IMR-90 (cell line): ENCODE results near the gene PDZD2. TPM values are rescaled to one million over a fixed set of nuclear protein-coding genes. Genes with fewer than 3 reads are reported as not detected.

Source experiments
- ATAC-seq: fragments of 200-7000 bp; cut with Tn5 transposase; 2 replicates; pipeline ENCODE4 v1.9.1; 2020; ENCODE audit warnings: low read depth, mild to moderate bottlenecking, moderate library complexity
- BruUV-seq: library from RNA; stranded (reverse); fragments of 400-500 nt; replicated peaks from 2 replicates; lab custom pipeline; 2021; lab: Mats Ljungman, UMichigan
- CTCF ChIA-PET: fragments of 300-600 bp; formaldehyde crosslinking; extraction: SDS; loops from one replicate; lab custom pipeline; 2021; ENCODE audit warnings: antibody characterized with exemption; lab: Yijun Ruan, JAX
- POLR2A ChIA-PET: fragments of 300-600 bp; sonication (Branson Sonifier 250); formaldehyde crosslinking; loops from one replicate; lab custom pipeline; 2022; ENCODE audit warnings: antibody characterized with exemption; ENCODE audit not compliant: unreplicated experiment; lab: Charles Lee
- DNase-seq: peaks from one replicate; pipeline ENCODE4 v3.0.0; 2013
- H2AFZ ChIP-seq: replicated peaks from 2 replicates; pipeline ENCODE3; 2013; ENCODE audit warnings: low read length, mild to moderate bottlenecking; ENCODE audit not compliant: poor library complexity
- H2AK5ac ChIP-seq: 2 replicates; pipeline ENCODE4 v1.6.1; 2013; ENCODE audit warnings: low read depth, low read length, inconsistent platforms
- H2AK9ac ChIP-seq: replicated peaks from 2 replicates; pipeline ENCODE3; 2013; ENCODE audit warnings: mild to moderate bottlenecking, low read depth, low read length, moderate library complexity; ENCODE audit not compliant: poor library complexity
- H2BK120ac ChIP-seq: 2 replicates; pipeline ENCODE4 v1.6.1; 2013; ENCODE audit warnings: low read depth, low read length, inconsistent platforms
- H2BK15ac ChIP-seq: 3 replicates; pipeline ENCODE4 v1.6.1; 2013; ENCODE audit warnings: low read depth, low read length, inconsistent platforms
- H2BK20ac ChIP-seq: 2 replicates; pipeline ENCODE4 v1.6.1; 2013; ENCODE audit warnings: low read depth, mild to moderate bottlenecking, inconsistent platforms, low read length, moderate library complexity
- H2BK5ac ChIP-seq: 2 replicates; pipeline ENCODE4 v1.6.1; 2013; ENCODE audit warnings: mild to moderate bottlenecking, low read depth, low read length, inconsistent platforms; ENCODE audit not compliant: poor library complexity, severe bottlenecking
- H3K14ac ChIP-seq: replicated peaks from 2 replicates; pipeline ENCODE4 v1.6.1; 2013; ENCODE audit warnings: low read depth, low read length, inconsistent platforms
- H3K18ac ChIP-seq: 2 replicates; pipeline ENCODE4 v1.6.1; 2013; ENCODE audit warnings: low read depth, low read length, control low read depth
- H3K23ac ChIP-seq: 2 replicates; pipeline ENCODE4 v1.6.1; 2013; ENCODE audit warnings: low read depth, low read length, inconsistent platforms
- H3K27ac ChIP-seq: 2 replicates; pipeline ENCODE4 v1.5.1; 2013; ENCODE audit warnings: mild to moderate bottlenecking, control low read depth, low read length; ENCODE audit not compliant: insufficient read depth
- H3K27me3 ChIP-seq: 2 replicates; pipeline ENCODE4 v1.6.1; 2013; ENCODE audit warnings: low read length; ENCODE audit not compliant: control insufficient read depth, insufficient read depth
- H3K36me3 ChIP-seq: 2 replicates; pipeline ENCODE4 v1.6.1; 2013; ENCODE audit warnings: low read length, mixed read lengths; ENCODE audit not compliant: control insufficient read depth, insufficient read depth
- H3K4ac ChIP-seq: 2 replicates; pipeline ENCODE4 v1.6.1; 2013; ENCODE audit warnings: low read depth, low read length, inconsistent platforms
- H3K4me1 ChIP-seq: 2 replicates; pipeline ENCODE4 v1.6.1; 2013; ENCODE audit warnings: low read length, mixed read lengths; ENCODE audit not compliant: control insufficient read depth, insufficient read depth
- H3K4me2 ChIP-seq: 2 replicates; pipeline ENCODE4 v1.6.1; 2013; ENCODE audit warnings: low read depth, mild to moderate bottlenecking, control low read depth, low read length, moderate library complexity
- H3K4me3 ChIP-seq: 2 replicates; pipeline ENCODE4 v1.5.1; 2013; ENCODE audit warnings: low read depth, mild to moderate bottlenecking, control low read depth, low read length, moderate library complexity; ENCODE audit not compliant: insufficient read depth
- H3K56ac ChIP-seq: 2 replicates; pipeline ENCODE4 v1.6.1; 2013; ENCODE audit warnings: low read length, inconsistent platforms; ENCODE audit not compliant: insufficient read depth; ENCODE audit errors: extremely low read depth
- H3K79me1 ChIP-seq, 2 experiments: 2 replicates each; pipeline ENCODE4 v1.6.1; 2013; ENCODE audit warnings: low read length in 2 of 2, inconsistent platforms in 1 of 2, low read depth in 1 of 2
- H3K9ac ChIP-seq: 2 replicates; pipeline ENCODE4 v1.6.1; 2013; ENCODE audit warnings: low read depth, low read length, control low read depth
- H3K9me1 ChIP-seq: 2 replicates; pipeline ENCODE4 v1.6.1; 2013; ENCODE audit warnings: low read length, inconsistent platforms; ENCODE audit not compliant: insufficient read depth
- H3K9me3 ChIP-seq: 2 replicates; pipeline ENCODE4 v1.6.1; 2013; ENCODE audit warnings: low read length; ENCODE audit not compliant: control insufficient read depth, insufficient read depth
- H4K20me1 ChIP-seq: 2 replicates; pipeline ENCODE4 v1.6.1; 2013; ENCODE audit warnings: low read length, inconsistent platforms; ENCODE audit not compliant: insufficient read depth
- H4K5ac ChIP-seq: 2 replicates; pipeline ENCODE4 v1.6.1; 2013; ENCODE audit warnings: mild to moderate bottlenecking, low read depth, low read length, control low read depth
- H4K8ac ChIP-seq, 2 experiments: 2 replicates each; pipeline ENCODE4 v1.6.1; 2013; ENCODE audit warnings: low read depth in 2 of 2, low read length in 2 of 2, control low read depth in 1 of 2, inconsistent platforms in 1 of 2
- H4K91ac ChIP-seq: 2 replicates; pipeline ENCODE4 v1.6.1; 2013; ENCODE audit warnings: low read depth, low read length, inconsistent platforms; ENCODE audit not compliant: insufficient read depth
- RAD21 ChIP-seq: IDR thresholded peaks from 2 replicates; pipeline ENCODE4 v1.6.1; 2012; ENCODE audit warnings: low read length, improper control_type of control experiment
- SMC3 ChIP-seq: fragments of 150-350 bp; IDR thresholded peaks from 2 replicates; pipeline ENCODE4 v1.6.1; 2016; ENCODE audit warnings: low read depth, mild to moderate bottlenecking, antibody characterized with exemption, low read length, moderate library complexity
- WGBS, 2 experiments: methylation state at CpG; one replicate each; pipeline versions ENCODE4 v1.1.5 to v1.1.7; 2013; ENCODE audit warnings: missing lambda C conversion rate in 2 of 2; ENCODE audit not compliant: insufficient read length in 1 of 2; ENCODE audit errors: extremely low coverage in 2 of 2; 5-methylcytosine and 5-hydroxymethylcytosine counted together
- dilution Hi-C: fragments of 300-500 bp; cut with HindIII; formaldehyde crosslinking; loops from one replicate; pipeline ENCODE4 v1.14.3; 2018; ENCODE audit warnings: low sequenced_read_pairs; ENCODE audit not compliant: unreplicated experiment
- in situ Hi-C: fragments of 300-500 bp; cut with MboI; formaldehyde crosslinking; loops from 3 replicates; pipeline ENCODE4 v1.14.3; 2019; ENCODE audit warnings: low sequenced_read_pairs, inconsistent platforms, mixed read lengths
- intact Hi-C: fragments of 100-400 bp; cut with micrococcal nuclease; formaldehyde crosslinking; loops from 2 replicates; pipeline ENCODE4 v1.10.0; 2022
- polyA plus RNA-seq, 3 experiments: library from polyadenylated mRNA; depleted of rRNA; stranded (reverse); fragments of >200 nt; gene quantifications; 2 replicates each; pipeline ENCODE4 v1.2.3, GENCODE V29; 2012; ENCODE audit warnings: low replicate concordance in 1 of 3
- total RNA-seq: library from RNA; depleted of rRNA; stranded (reverse); fragments of >200 nt; gene quantifications from 2 replicates; pipeline ENCODE4 v1.2.3, GENCODE V29; 2012
- TF ChIP-seq, protein P1 (sequence below): fragments of 150-350 bp; IDR thresholded peaks from 2 replicates; pipeline ENCODE4 v1.6.1; 2016; ENCODE audit warnings: low read depth, mild to moderate bottlenecking, low read length, moderate library complexity, borderline replicate concordance
- TF ChIP-seq, protein P2 (sequence below): fragments of 150-350 bp; IDR thresholded peaks from 2 replicates; pipeline ENCODE4 v1.6.1; 2017; ENCODE audit warnings: mild to moderate bottlenecking, antibody characterized with exemption, low read length, low read depth

The PDZD2 gene
- total and polyA plus RNA-seq, 2 of the 4 experiments (the other 2 are of a cell fraction): under 0.01 to 0.02 TPM

DNA sequence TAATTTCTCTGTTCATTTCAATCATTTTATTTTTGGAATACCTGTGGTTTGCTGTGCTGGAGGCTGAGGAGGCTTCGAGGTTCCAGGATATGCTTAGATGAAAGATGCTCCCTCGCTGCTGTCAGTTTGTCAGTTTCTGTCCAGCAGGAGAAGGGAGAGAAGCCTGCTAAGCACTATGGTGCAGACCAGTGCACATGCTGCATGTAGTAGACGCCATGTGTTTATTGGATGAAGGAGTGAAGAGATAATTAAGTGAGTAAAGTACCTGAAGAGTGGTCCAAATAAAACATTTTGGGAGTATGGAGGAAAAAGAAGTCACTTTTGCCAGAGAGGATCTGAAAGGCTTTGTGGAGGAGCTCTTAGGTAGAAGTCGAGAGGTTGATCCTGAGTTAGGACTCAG is 2.1 kb downstream of the PDZD2 start:
- no TSS peak for BruUV-seq
- CTCF ChIA-PET: no interaction called here
- Histone ChIP-seq H3K4me2 (no peak overlapping the region), H3K9me1 (0 out of 2 replicates have a peak, but pooled peaks cover 2% of the 10 kb centered on the region), H2AK9ac (no peak overlapping the region), H3K4me1 (no peaks in the 10 kb centered on the region; the same call in 1 of the 2 replicates), H3K36me3 (no peaks in the 10 kb centered on the region), H2BK120ac (no peak overlapping the region), H3K79me1 (no peaks in the 10 kb centered on the region), H4K20me1 (no peaks in the 10 kb centered on the region), H3K56ac (no peak overlapping the region), H3K9me3 (no peaks in the 10 kb centered on the region), H3K23ac (no peak overlapping the region), H4K5ac (no peak overlapping the region), H4K91ac (no peak overlapping the region), H3K4me3 (no peak overlapping the region), H3K18ac (no peak overlapping the region), H3K4ac (no peak overlapping the region), H2AK5ac (no peak overlapping the region), H2BK15ac (no peak overlapping the region), H3K9ac (no peak overlapping the region), H2AFZ (no peak overlapping the region), H3K14ac (no peak overlapping the region), H2BK20ac (no peak overlapping the region), H2BK5ac (no peak overlapping the region), H3K27ac (no peak overlapping the region), H3K27me3 (peaks cover 55% of the 10 kb centered on the region), H4K8ac (no peak overlapping the region)
- DNase-seq: no peak
- TF ChIP-seq RAD21: no peak
- TF ChIP-seq, protein P1, sequence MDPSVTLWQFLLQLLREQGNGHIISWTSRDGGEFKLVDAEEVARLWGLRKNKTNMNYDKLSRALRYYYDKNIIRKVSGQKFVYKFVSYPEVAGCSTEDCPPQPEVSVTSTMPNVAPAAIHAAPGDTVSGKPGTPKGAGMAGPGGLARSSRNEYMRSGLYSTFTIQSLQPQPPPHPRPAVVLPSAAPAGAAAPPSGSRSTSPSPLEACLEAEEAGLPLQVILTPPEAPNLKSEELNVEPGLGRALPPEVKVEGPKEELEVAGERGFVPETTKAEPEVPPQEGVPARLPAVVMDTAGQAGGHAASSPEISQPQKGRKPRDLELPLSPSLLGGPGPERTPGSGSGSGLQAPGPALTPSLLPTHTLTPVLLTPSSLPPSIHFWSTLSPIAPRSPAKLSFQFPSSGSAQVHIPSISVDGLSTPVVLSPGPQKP: no peak
- no peak for TF ChIP-seq SMC3
- TF ChIP-seq, protein P2, sequence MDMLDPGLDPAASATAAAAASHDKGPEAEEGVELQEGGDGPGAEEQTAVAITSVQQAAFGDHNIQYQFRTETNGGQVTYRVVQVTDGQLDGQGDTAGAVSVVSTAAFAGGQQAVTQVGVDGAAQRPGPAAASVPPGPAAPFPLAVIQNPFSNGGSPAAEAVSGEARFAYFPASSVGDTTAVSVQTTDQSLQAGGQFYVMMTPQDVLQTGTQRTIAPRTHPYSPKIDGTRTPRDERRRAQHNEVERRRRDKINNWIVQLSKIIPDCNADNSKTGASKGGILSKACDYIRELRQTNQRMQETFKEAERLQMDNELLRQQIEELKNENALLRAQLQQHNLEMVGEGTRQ: no peak
- WGBS, 2 experiments: 93% methylated on average over 2 of the region's 4 CpGs; no CpG with 5 or more reads in 1 of the 2 experiments
- POLR2A ChIA-PET: no interaction called here
- in situ Hi-C loops: no loop called here
- ATAC-seq: no peak
- dilution Hi-C loops: no loop called here
- intact Hi-C loops: no loop called here
